HK-2 (cell line): ENCODE data around the gene AASS.

ENCODE experiments used
- DNase-seq: peaks from one replicate; pipeline ENCODE4 v3.0.0-alpha.2; 2018; ENCODE audit not compliant: unreplicated experiment

Gene AASS

DNA sequence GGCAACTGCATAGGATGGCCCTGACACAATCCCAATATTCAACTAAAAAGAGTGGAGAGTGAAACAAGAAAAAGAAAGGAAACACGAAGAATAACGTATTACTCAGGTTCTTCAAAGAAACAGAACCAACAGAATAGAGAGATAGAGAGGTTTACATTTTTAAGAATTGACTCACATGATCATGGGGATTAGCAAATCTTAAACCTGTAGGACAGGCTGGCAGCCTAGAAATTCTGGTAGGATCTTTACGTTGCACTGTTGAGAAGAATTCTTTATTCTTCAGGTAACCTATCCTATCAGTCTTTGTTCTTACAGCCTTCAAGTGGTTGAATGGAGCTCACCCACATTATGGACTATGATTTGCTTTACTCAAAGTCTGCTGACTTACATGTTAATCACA, 103.9 kb downstream of the AASS start:
- no peak for DNase-seq

DNA sequence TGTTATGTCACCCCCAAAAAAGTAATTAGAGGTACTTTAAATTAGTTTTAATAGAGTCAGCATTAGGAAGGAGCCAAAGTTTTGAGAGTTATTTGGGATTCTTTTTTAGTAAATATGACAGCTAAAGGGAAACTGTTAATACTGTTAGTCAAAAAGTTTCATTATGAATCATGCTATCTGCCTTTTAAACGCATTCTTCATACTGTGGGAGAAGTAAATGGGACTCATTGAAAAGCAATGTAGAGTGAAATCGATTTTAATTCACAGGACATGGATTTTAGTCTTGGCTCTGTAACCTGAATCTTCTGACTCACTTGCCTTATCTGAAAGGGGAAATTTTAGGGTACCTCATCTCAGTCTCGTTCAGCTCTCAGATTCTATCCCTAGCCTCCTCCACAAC, 105.1 kb downstream of the AASS start:
- no peak for DNase-seq

GRCh38 chr7:122038134-122038533, 105.9 kb downstream of the AASS start:
- no peak for DNase-seq

- DNase-seq = no peak
These were observed 108.2 kb downstream of the AASS start for GRCh38 chr7:122035876-122036275.

DNA sequence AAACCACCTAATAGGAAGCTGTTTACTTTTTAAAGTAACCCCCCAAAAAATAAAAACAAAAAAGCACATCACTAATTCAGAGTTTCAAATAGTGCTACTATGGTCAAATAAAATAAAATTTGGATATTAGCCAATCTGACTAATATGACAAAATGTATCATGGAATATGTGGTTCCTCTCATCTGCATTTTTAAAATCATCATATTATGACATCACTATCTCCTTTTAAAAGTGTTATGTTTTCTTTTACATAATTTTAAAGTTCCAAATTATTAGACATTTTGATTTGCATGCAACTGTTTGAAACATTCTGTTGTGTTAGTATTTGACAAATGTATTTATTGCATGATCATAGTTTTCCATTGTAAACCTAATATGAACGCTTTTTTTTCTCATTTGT, 110.4 kb downstream of the AASS start:
- no peak for DNase-seq

- DNase-seq = no peak
These were observed 117.0 kb downstream of the AASS start for GRCh38 chr7:122027058-122027457.
